SKM-1 (cell line): Measurements from ENCODE around the gene SRA1.
"Not testable (repeated sequence)": the region's sequence is repeated elsewhere in the genome, so short reads cannot be mapped to it uniquely, and the experiment has no call there.

Experiments
- DNase-seq: peaks from one replicate; lab custom pipeline; 2025; ENCODE audit not compliant: unreplicated experiment; lab: John Stamatoyannopoulos, UW

The SRA1 gene

DNA sequence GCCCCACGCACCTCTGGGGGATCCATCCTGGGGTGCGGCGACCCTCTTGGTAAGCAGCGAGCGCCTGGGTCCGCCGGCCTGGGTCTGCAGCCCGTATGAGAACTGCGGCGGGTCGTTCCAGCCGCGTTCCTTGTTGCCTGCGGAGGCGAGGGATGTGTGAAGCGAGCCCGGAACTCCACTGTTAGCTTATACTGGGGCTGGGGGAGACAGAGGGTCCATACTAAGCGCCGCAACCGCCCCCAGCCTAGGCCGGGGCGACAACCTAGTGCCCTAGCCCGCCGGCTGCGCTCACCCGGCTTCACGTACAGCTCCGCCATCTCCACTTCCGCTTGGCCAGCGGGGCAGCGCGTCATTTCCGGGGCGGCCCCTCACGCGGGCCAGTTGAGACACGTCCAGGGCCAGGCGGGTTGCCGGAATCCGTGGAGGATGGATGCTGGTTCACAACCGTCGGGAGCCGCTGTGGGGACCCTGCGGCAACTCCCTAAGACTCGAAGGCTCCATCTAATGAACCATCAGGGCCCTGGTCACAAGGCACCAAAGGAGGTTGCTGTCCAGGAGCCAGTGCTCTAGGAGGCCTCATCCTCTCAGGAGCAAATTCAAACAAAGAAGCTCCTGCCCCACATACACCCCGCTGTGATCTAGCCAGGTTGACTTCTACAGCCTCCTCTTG, at the start of gene SRA1:
TSS of gene SRA1 (minus strand) at position 338 of the 670 bp plus-strand sequence. CDS start at position 317, 21 bp downstream.
- DNase-seq: peak; percentile 71

DNA sequence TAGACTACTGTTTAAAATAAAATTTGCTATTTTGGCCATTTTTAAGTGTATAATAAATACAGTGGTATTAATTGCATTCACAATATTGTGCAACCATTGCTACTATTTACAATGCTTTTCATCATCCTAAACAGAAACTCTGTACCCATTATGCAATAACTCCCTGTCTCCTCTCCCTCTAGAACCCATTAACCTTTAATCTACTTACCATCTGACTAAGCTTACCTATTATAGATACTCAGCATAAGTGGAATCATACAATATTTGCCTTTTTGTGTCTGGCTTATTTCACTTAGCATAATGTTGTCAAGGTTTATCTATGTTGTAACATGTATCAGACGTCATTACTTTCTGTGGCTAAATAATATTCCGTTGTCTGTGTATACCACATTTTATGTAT, 49.8 kb upstream of the SRA1 start:
- no peak for DNase-seq

DNA sequence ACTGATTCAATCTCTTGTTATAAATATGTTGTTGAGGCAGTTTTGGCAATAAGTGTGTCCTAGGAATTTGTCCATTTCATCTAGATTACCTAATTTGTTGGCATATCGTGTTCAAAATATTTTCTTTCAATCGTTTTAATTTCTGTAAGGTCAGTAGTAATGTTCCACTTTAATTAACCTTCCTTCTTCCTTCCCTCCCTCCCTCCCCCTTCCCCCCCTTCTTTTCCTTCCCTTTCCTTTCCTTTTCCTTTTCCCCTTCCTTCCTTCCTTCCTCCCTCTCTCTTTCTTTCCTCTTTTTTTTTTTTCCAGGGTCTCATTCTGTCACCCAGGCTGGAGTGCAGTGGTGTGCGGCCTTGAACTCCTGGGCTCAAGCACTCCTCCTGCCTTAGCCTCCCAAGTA, 48.6 kb upstream of the SRA1 start:
- DNase-seq: no peak

DNA sequence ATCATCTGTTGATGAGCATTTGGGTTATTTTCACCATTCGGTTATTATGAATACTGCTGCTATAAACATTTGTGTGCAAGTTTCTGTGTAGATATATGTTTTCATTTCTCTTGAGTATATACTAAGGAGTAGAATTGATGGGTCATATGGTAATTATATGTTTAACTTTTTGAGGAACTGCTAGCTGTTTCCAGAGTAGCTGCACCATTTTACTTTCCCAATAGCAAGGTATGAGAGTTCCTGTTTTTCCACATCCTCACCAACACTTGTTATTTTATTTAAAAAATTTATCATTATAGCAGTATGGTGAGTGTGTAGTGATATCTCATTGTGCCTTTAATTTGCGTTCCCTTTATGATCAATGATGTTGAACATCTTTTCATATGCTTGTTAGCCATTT, 46.5 kb upstream of the SRA1 start:
- DNase-seq: no peak

DNA sequence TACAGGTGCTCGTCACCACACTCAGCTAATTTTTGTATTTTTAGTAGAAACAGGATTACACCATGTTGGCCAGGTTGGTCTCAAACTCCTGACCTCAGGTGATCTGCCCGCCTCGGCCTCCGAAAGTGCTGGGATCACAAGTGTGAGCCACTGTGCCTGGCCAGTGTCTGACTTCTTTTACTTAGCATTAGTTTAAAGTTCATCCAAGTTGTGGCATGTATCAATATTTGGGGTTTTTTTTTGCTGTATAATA, 46.1 kb upstream of the SRA1 start:
- not testable (repeated sequence) for DNase-seq

DNA sequence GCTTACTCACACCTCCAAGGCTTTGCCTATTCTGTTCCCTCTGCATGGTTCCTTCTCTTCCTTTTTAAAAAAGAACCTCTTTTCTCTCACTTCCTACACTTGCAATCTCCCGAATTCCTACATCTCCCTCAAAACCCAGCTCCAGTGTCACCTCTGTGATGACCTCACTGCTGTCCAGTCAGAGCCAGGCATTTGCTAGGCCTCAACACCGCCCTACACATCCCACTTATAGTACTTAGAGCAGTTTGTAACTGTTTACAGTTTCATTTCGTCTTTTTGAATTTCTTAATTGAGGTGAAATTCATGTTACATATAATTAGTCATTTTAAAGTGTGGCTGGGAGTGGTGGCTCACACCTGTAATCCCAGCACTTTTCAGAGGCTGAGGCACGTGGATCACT, 44.9 kb upstream of the SRA1 start:
- no peak for DNase-seq

DNA sequence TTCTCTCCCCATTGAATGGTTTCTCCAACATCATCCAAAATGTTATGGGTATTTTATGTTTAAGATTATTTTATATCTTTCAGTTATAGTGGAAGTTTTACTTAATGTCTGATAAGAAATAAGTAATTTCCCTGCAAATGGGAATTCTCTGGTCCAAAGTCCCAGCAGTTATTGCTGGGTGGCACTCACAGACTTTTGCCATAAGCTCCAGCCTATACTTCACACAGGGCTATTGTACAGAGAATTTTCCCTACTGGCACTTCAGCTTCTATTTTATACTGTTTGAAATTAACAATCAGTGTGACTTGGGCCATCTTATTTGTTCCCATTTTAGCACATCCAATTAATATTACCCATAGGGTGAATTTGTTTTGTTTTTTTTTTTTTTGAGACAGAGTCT, 42.8 kb upstream of the SRA1 start:
- DNase-seq: no peak

DNA sequence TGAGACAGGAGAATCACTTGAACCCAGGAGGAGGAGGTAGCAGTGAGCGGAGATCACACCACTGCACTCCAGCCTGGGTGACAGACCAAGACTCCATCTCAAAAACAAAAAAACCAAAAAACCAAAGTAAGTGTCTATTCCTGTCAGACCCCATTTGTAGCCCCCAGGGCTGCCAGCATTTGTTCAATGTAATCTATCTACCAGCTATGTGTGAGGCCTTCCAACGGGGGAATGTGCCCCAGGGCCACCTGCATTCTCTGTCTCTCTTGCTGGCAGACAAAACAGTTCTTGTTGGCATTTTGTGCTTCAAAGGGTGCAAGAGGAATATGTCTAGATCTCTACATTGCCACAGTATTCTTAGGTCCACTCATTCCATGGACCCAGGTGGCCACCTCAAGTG, 41.6 kb upstream of the SRA1 start:
- no peak for DNase-seq

DNA sequence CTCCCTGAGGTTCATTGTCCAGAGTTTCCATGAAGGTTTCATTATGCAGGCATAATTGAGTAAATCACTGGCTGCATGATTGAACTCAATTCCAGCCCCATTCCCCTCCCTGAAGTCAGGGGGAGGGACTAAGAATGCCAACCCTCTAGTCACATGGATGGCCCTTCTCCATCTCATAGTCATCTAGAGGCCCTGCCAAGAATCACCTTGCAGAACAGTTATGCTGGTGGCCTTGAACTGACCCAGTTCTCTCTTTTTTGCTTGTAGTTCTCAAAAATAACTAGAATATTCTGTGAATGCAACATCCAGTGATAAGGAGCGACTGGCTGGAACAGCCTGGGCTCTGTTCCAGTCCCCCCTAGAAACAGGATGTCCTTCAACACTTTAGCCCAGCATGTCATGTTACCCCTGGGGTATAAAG, 39.1 kb upstream of the SRA1 start:
- no peak for DNase-seq

DNA sequence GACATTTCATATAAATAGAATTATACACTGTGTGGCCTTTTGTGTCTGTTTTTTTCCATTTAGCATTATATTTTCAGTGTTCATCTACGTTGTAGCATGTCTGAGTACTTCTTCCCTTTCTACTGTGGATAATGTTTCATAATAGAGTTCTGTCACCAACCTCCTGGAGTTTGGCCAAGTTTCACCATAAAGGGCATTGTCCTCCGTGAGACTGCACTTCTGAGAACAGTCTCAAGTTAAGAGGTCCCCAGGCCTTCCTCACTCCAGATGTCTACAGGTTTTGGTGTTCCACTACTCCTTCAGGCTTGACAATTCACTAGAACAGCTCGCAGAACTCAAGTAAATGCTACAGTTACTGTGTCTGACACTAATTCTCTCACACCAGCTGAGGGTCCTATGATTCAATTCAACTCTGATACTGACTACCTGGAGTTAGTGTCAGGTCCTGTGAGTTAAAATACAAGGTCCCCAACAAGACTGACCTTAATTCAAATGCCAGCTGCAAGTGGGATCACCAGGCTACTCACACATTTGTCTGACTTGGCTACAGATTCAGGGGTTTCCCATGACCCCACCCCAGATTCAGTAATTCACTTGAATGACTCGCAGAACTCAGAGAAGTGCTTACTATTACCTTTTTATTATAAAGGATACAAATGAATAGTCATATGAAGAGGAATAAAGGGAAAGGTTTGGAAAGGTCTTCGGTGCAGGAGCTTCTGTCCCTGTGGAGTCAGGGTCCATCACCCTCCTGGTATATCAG, 38.4 kb upstream of the SRA1 start:
- DNase-seq: peak; percentile 74

DNA sequence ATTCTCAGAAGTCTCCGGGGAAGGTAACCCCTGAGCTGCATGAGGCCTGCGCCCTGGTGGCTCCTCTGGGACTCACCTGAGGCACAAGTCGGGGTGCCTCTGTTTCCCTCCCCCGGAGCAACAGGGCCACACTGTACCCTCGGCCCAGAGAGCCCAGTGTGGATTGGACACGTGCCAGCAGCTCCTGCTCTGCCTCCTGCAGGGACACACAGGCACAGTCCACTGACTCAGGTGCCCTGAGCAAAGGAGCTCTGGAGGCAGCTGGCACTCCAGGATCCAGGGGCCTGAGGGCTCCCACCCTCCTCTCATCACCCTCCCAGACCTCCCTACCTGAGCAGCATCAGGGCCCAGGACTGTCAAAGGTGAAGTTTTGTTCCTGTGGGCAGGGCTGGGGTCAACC, 36.9 kb upstream of the SRA1 start:
- DNase-seq: no peak

DNA sequence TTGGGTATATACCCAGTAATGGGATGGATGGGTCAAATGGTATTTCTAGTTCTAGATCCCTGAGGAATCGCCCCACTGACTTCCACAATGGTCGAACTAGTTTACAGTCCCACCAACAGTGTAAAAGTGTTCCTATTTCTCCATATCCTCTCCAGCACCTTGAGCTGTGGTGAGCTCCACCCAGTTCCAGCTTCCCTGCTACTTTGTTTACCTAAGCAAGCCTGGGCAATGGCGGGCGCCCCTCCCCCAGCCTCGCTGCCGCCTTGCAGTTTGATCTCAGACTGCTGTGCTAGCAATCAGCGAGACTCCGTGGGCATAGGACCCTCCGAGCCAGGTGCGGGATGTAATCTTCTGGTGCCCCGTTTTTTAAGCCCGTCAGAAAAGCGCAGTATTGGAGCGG, 35.8 kb upstream of the SRA1 start:
- not testable (repeated sequence) for DNase-seq

DNA sequence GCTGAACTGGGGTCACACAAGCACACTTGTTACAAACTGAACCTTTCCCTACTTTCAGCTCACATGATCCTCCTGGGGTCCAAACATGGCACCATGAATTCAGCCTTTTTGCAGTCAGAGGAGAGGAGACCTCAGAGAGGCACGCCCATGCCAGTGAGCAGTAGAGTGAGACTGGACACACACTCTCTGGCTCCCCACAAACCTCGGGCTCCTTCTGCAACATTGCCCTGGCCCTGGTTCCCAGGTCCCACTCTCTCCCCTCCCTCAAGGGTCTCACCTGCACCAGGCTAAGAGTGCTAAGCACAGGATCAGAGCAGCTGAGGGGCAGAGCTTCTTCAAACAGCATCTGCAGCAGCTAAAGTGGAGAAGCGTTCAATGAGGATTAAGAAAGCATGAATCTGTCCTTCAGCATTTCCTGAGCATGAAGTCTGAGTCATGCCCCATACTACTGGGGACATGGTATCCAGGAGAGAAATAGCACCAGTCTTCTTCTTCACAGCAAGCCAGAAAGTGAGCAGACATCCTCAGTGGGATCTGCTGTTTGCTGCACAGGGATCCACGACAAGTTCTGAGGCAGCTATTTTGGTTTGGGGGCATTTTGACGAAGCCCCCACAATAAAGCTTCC, 34.6 kb upstream of the SRA1 start:
- DNase-seq: no peak

DNA sequence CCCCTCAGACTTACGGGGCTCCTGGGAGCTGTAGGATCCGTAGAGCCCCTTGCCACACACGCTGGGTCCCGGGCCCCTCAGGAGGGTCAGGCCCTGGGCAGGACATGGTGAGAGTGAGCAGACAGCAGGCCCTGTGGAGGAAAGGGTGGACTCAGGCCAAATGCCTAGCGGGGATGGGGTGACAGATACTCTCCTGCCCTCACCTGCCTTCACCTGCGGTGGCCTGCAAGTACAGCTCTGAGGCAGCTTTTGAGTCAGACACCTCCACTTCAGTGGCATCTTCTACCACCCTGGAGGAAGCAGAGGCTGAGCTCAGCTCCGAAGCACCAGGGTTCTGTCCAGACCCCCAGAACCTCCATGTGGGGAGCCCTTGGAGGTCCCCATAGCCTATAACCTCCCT, 33.6 kb upstream of the SRA1 start:
- no peak for DNase-seq

DNA sequence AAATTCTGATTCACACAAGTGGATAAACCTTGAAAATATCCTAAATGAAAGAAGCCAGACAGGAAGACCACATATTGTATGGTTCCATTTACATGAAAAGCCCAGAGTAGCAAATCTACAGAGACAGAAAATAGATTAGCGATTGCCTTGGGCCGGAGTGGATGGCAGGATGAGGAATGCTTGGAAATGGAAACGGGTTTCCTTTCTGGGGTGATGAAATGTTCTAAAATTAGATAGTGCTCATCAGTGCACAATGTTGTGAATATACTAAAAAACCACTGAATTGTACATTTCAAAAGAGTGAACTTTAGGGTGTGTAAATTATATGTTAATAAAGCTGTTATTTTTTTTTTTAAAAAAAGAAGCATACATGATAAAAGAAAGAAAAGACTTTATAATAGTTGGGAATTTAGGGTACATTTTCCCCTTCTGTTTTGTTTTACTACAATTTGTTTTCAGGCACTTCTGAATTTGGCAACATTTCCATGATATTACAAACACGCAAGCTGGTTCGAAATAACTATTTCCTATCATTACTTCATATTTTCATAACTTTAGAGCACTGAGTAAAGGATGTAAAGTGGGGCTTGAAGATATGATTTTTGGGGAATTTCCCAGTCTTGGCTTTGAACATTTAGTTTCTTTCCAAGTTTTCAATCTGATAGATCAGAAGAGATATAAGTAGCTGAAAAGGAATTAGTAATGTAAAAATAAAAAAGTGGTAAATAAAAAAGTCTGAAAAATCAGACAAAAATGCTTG, 31.2 kb upstream of the SRA1 start:
- no peak for DNase-seq

DNA sequence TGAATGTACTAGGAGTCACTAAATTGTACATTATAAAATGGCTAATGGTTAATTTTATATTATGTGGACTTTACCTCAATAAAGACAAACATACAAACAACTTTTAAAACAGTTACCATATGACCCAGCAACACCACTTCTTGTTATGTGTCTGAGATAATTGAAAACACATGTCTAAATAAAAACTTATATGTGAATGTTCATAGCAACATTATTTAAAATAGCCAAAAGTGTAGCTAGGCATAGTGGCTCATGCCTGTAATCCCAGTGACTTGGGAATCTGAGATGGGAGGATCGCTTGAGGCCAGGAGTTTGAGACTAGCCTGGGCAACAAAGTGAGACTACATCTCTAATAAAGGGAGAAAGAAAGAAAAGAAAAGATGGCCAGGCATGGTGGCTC, 30.2 kb upstream of the SRA1 start:
- no peak for DNase-seq

DNA sequence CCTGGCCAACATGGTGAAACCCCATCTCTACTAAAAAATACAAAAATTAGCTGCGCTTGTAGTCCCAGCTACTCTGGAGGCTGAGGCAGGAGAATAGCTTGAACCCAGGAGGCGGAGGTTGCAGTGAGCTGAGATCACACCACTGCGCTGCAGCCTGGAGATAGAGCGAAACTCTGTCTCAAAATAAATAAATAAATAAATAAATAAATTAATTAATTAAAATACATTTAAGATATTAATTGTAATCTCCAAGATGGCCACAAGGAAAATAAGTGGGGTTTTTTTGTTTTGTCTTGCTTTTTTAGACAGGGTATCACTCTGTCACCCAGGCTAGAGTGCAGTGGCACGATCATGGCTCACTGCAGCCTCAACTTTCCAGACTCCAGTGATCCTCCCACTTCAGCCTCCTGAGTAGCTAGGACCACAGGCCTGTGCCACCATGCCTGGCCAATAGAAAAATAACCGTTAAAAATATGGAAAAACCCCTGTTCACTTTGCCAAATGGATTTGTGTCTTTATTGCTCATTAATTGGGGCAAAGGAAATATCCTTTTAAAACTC, 22.0 kb upstream of the SRA1 start:
- DNase-seq: not testable (repeated sequence)

DNA sequence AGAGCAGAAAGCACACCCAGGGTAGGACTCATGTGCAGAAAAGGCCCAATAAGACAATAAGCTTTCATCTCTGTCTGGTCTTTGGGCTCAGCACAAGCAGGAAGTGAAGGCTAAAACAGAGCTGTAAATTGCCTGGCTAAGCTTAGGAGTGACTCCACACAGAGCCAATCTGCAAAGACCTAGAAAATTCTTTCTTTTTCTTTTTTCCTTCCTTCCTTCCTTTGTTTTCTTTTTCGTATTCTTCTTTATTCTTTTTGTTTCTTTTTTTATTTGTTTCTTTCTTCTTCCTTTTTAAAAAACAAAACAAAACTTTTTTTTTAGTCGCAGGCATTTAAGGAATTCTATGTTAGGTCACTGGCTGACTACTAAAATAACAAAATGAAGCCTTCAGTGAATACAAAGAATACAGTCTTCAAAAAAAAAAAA, 19.5 kb upstream of the SRA1 start:
- DNase-seq: no peak

DNA sequence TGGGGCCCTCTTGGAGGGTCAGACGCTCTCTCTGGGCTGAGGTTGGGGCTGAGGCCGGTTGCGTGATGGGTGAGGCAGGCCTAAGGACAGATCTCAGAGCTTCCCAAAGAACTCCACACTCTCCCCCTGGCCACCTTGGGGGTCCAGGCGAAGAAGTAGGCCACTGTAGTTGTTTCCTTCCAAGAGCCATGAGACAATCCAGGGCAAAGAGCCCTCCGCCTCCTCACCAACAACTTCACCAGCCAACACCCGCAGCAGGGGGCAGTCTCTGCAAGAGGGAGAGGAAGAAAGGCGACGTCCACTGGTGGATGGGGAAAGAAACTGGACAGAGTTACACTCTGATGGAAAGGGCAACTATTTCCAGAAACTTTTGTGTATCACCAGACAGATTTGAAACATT, 18.0 kb upstream of the SRA1 start:
- no peak for DNase-seq

DNA sequence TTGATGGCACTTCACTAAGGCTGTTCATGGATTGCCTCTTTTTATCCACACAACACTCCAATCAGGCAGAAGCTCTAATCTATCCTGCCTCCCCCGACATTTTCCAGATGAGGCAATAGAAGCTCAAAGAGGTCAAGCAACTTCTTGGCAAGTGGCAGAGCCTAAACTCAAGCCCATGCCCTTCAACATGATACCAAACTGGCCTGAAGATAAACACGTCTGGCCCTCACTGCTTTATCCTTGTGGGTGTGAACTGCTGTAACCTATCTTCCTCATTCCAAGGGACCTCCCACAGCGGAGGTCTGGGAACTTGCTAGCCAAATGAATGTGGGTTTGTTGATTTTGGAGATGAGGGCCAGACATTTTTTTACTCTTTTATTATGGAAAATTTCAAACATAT, 16.9 kb upstream of the SRA1 start:
- DNase-seq: no peak

DNA sequence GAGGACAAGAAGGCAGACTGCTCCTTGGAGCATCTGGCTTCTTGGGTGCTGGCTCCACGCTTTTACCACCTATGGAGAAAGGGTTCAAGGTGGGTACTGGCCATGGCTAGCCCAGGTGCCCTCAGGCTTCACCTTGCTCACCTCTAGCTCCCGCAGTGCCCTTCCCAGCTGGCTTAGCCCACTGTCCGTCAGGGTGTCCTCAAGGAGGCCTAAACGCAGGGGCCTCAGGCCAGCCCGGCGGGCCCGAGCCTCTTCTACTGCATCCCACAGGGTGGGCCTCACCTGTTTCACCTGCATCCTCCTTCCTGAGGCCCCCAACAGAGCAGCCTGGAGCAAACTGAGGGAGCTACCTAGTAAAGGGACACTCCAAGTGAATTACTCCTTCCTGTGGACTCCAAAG, 16.4 kb upstream of the SRA1 start:
- DNase-seq: no peak

DNA sequence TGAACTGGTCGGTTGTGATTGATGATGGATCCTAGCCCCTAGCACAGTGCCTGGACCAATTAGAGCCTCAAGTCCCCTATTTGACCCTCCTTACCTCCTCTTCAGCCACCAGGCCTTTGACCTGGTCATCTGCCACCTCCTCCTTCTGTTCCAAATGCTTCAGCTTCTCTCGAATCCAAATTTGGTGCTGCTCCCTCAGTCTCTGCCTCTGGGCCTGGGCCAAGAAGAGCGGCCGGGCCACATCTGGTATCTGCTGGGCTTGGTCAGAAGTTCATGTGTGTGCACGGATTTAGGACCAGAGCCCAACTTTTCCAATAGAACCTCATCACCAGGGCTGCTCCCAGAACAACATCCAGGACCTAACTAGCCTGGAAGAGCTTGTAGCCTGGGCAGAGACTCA, 13.8 kb upstream of the SRA1 start:
- DNase-seq: no peak
